Body of pancreas (tissue), 4 donors: ENCODE measurements around the gene TMEM132C. TPM values are rescaled to one million over a fixed set of nuclear protein-coding genes. Genes with fewer than 3 reads are reported as not detected.
A peak's percentile ranks its signal among the peaks of the same experiment; 100 is the strongest.

Experiments
- ATAC-seq: fragments of 150-250 bp; one replicate; pipeline ENCODE4 v1.9.1; 2016
- DNase-seq, 4 donors: peaks; one replicate each; pipeline ENCODE4 v3.0.0-alpha.2; 2019
- H3K27ac ChIP-seq, 4 donors: fragments of 200-600 bp; sonication (generic); 1 replicate in 3 of 4; 2 replicates in 1 of 4; pipeline versions ENCODE4 v1.5.1 to v1.6.1; 2016 to 2019; ENCODE audit warnings: mild to moderate bottlenecking in 1 of 4, mixed read lengths in 1 of 4, moderate library complexity in 1 of 4
- H3K27me3 ChIP-seq, 2 donors: fragments of 200-600 bp; sonication (generic); one replicate each; pipeline ENCODE4 v1.6.0; 2016; ENCODE audit warnings: mild to moderate bottlenecking in 1 of 2
- H3K36me3 ChIP-seq, 2 donors: fragments of 200-600 bp; sonication (generic); replicated peaks in 1 of 2; 2 replicates each; pipeline ENCODE4 v1.5.1; 2016; ENCODE audit warnings: low read depth in 2 of 2; ENCODE audit not compliant: insufficient read depth in 1 of 2
- H3K4me1 ChIP-seq: fragments of 200-600 bp; sonication (generic); one replicate; pipeline ENCODE4 v1.6.0; 2016
- H3K4me3 ChIP-seq, 2 donors: fragments of 200-600 bp; sonication (generic); 1 replicate in 1 of 2; 2 replicates in 1 of 2; pipeline ENCODE4 v1.5.1; 2016 to 2019
- H3K9me3 ChIP-seq, 3 donors: fragments of 200-600 bp; sonication (generic); 1 replicate in 2 of 3; 2 replicates in 1 of 3; pipeline ENCODE4 v1.5.1; 2016
- CTCF ChIP-seq, 7 experiments: fragments of 450-650 bp in 4 of 7; fragments of 200-600 bp in 3 of 7; sonication (generic) in 3 of 7; IDR thresholded peaks; one replicate each; pipeline ENCODE4 v1.5.1; 2016 to 2019; ENCODE audit warnings: antibody characterized with exemption in 7 of 7
- POLR2A ChIP-seq, 3 donors: fragments of 450-650 bp; IDR thresholded peaks; one replicate each; pipeline ENCODE4 v1.6.1; 2016; ENCODE audit warnings: antibody characterized with exemption in 3 of 3, mild to moderate bottlenecking in 2 of 3
- WGBS, 2 donors: methylation state at CpG; one replicate each; pipeline ENCODE4 v1.1.5; 2017; 5-methylcytosine and 5-hydroxymethylcytosine counted together
- intact Hi-C: fragments of 100-400 bp; cut with DNase I; formaldehyde crosslinking; loops from one replicate; pipeline ENCODE4 v1.15.1; 2023
- total RNA-seq, 2 donors: library from RNA; depleted of rRNA; stranded (reverse); fragments of >200 nt; gene quantifications; one replicate each; pipeline ENCODE4 v1.1.0, GENCODE V29; 2016

TMEM132C gene
- total RNA-seq, 2 donors from 2014 or later, result 4.4 to 8.2 TPM

DNA sequence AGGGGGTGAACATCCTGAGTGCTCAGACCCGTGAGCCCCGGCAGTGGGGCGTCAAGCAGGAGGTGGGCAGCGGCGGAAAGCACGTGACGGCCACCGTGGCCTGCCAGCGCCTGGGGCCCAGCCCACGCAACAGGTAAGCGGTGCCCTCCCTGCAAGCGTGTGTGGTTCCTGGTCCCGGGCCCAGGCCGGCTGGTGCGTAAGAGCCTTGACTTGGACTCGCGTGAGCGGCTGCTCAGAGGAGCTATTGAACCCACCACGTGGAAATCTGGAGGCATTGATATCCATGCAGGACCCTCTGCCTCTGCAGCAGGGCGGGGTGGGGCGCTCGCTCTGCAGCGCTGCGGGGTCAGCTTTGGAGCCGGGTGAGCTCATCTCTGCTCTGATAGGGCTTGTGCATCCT is 277.0 kb downstream of the TMEM132C start:
- no peak for DNase-seq
- Histone ChIP-seq H3K27me3 (no peaks in the 10 kb centered on the region), H3K4me1 (no peaks in the 10 kb centered on the region), H3K27ac (no peak overlapping the region), H3K36me3 (no peaks in the 10 kb centered on the region), H3K4me3 (no peak overlapping the region), H3K9me3 (no peaks in the 10 kb centered on the region)
- intact Hi-C loops, result no loop called here
- ATAC-seq, result no peak
- WGBS, 2 donors, result 72 to 74% methylated on average over 10 to 25 of the region's 25 CpGs
- TF ChIP-seq POLR2A (IDR thresholded peaks at IDR 0.05), result no peak

DNA sequence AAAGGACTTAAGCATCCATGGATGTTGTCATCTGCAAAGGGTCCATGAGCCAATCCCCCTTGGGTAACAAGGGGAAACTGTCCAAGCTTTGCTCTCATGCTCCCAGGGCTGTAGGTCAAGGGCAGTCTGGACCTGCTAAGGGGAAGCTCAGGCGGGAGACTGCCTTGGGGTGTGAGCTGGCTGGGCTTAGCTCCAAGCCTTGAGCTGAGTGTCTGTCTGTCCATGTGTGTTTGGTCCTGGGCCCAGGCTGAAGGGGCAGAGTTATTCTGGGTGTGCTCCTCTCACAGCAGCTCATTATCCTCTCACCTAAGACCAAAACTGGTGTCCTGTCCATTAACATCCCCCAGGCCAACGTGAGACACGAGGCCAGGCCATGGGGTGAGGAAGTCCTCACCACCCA is 282.0 kb downstream of the TMEM132C start:
- H3K27ac ChIP-seq, result no peak overlapping the region
- H3K4me1 ChIP-seq, result no peaks in the 10 kb centered on the region
- intact Hi-C loops, result no loop called here
- DNase-seq (no peak), ATAC-seq (no peak)
- WGBS, 2 donors, result 46% methylated on average over 3 of the region's 3 CpGs; no CpG with 5 or more reads in 1 of the 2 donors
- TF ChIP-seq POLR2A (IDR thresholded peaks at IDR 0.05) (no peak), CTCF (IDR thresholded peaks at IDR 0.05) (no peak)
- H3K36me3 ChIP-seq, result no peaks in the 10 kb centered on the region
- no peaks in the 10 kb centered on the region for H3K27me3 ChIP-seq
- H3K4me3 ChIP-seq, result no peak overlapping the region
- no peaks in the 10 kb centered on the region for H3K9me3 ChIP-seq

GRCh38 chr12:128549601-128550218 is 282.7 kb downstream of the TMEM132C start:
- Histone ChIP-seq H3K4me1 (no peaks in the 10 kb centered on the region), H3K9me3 (no peaks in the 10 kb centered on the region), H3K4me3 (no peak overlapping the region), H3K27me3 (no peaks in the 10 kb centered on the region), H3K36me3 (no peaks in the 10 kb centered on the region), H3K27ac (no peak overlapping the region)
- TF ChIP-seq CTCF (IDR thresholded peaks at IDR 0.05) (no peak), POLR2A (IDR thresholded peaks at IDR 0.05) (no peak)
- no peak for ATAC-seq
- 53 to 69% methylated on average over 13 of the region's 13 CpGs for WGBS, 2 donors
- intact Hi-C loops, result no loop called here
- DNase-seq, result no peak

GRCh38 chr12:128551266-128551665 is 284.3 kb downstream of the TMEM132C start:
- 6 to 12% methylated on average over 5 to 9 of the region's 9 CpGs for WGBS, 2 donors
- DNase-seq (peak in 3 of 4 donors; percentile 32 to 56 (median 35)), ATAC-seq (peak; percentile 38)
- Histone ChIP-seq H3K4me3 (no peak overlapping the region), H3K27me3 (no peaks in the 10 kb centered on the region), H3K4me1 (no peaks in the 10 kb centered on the region), H3K27ac (no peak overlapping the region), H3K9me3 (peaks cover 0 to 2% (median 0%) of the 10 kb centered on the region in 3 donors), H3K36me3 (no peaks in the 10 kb centered on the region)
- intact Hi-C loops, result no loop called here
- TF ChIP-seq POLR2A (IDR thresholded peaks at IDR 0.05) (no peak), CTCF (IDR thresholded peaks at IDR 0.05) (no peak)

GRCh38 chr12:128554546-128555304 is 287.8 kb downstream of the TMEM132C start:
- H3K36me3 ChIP-seq, result no peaks in the 10 kb centered on the region
- no peaks in the 10 kb centered on the region for H3K4me1 ChIP-seq
- peaks cover 0 to 9% (median 0%) of the 10 kb centered on the region in 3 donors for H3K9me3 ChIP-seq
- no peak overlapping the region for H3K27ac ChIP-seq
- no peak for TF ChIP-seq POLR2A (IDR thresholded peaks at IDR 0.05)
- no peak for TF ChIP-seq CTCF (IDR thresholded peaks at IDR 0.05)
- no peak for ATAC-seq
- 42 to 46% methylated on average over 12 of the region's 12 CpGs for WGBS, 2 donors
- H3K27me3 ChIP-seq, result no peaks in the 10 kb centered on the region
- intact Hi-C loops, result no loop called here
- no peak for DNase-seq
- H3K4me3 ChIP-seq, result no peak overlapping the region
